GM10266 (cell line): Measurements from ENCODE around the gene CDC42SE2.
"Not testable (repeated sequence)": the region's sequence is repeated elsewhere in the genome, so short reads cannot be mapped to it uniquely, and the experiment has no call there.

Experiments
- DNase-seq: peaks from one replicate; pipeline ENCODE4 v3.0.0; 2012; ENCODE audit errors: extremely low spot score
- CTCF ChIP-seq: IDR thresholded peaks from 2 replicates; pipeline ENCODE4 v1.5.1; 2012; ENCODE audit warnings: mild to moderate bottlenecking, low read depth; ENCODE audit not compliant: control insufficient read depth, insufficient read depth; ENCODE audit errors: missing control alignments

Gene CDC42SE2

GRCh38 chr5:131270809-131271208 is 7.0 kb downstream of the CDC42SE2 start:
- no peak for DNase-seq
- no peak for TF ChIP-seq CTCF

DNA sequence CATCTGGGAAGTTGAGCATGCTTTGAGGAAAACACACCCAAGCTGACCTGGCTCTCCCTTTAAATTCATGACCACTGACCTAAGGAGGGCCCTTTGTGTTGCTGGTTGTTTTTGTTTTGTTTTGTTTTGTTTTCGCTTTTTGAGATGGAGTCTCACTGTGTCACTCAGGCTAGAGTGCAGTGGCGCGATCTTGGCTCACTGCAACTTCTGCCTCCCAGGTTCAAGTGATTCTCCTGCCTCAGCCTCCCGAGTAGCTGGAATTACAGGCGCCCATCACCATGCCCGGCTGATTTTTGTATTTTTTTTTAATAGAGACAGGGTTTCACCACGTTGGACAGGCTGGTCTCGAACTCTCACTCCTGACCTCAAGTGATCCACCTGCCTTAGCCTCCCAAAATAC is 8.0 kb downstream of the CDC42SE2 start:
- DNase-seq: not testable (repeated sequence)

GRCh38 chr5:131272307-131272706 is 8.5 kb downstream of the CDC42SE2 start:
- TF ChIP-seq CTCF: no peak
- no peak for DNase-seq

- peak; percentile 44 for DNase-seq
Measured at GRCh38 chr5:131272724-131273123, 8.9 kb downstream of the CDC42SE2 start.

DNA sequence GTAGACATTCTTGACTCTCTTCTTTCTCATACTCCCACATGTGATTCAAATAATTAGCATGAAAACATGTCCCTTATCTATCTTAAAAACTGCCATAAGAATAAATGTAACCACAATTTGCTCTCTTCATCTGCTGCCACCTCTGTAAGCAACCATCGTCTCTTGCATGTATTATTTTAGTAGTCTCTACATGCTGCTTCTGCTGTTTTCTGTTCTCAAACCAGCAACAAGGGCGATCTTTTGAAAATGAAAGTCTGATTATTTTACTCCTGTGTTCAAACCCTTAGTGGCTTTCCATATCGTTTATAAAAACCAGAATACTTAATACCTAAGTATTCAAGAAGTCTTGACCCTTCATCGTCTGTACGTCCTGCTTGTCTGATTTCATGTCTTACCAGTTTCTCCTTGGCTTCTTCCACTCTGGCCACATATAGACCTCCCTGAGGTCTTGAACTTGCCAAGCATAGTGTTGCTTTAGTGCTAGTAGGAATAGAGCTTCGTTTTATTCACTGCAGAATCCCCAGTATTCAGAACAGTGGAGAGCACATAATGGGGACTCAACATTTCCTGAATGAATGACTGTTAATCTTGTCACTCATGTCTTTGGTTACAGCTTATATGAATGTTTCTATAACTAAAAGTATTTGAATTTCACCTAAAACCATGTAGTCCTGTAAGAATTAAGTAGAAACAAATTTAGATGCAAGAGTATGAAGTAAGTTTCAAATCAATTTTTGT is 10.6 kb downstream of the CDC42SE2 start:
- no peak for TF ChIP-seq CTCF
- DNase-seq: no peak

More at GRCh38 chr5:131272724-131273123, 8.9 kb downstream of the CDC42SE2 start:
- no peak for TF ChIP-seq CTCF

GRCh38 chr5:131276072-131276471 is 12.2 kb downstream of the CDC42SE2 start:
- no peak for DNase-seq
- TF ChIP-seq CTCF: no peak

DNA sequence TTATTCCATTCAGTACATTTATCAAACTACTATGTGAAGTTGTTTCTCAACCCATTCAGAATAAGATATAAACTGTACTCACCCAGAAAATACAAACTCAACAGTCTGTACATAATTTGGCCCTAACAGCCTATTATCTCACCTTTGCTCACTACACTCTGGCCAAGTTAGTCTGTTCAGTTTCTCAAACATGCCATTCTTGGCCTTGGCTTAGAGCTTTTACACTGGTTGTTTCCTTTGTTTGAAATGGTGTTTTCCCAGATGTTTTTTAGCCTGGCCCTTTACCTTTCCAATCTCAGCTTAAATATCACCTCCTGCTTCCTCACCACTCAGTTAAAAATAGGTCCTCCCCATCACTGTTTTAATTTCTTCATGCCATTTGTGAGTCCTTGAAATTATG is 13.6 kb downstream of the CDC42SE2 start:
- no peak for TF ChIP-seq CTCF
- no peak for DNase-seq
